NT2/D1 (cell line): ENCODE data around the gene MYORG.

Experiments used
- DNase-seq: peaks from one replicate; pipeline ENCODE4 v3.0.0-alpha.2; 2011; ENCODE audit warnings: low read depth, low spot score
- H3K27me3 ChIP-seq: 2 replicates; pipeline ENCODE4 v1.6.0; 2011; ENCODE audit warnings: mild to moderate bottlenecking; ENCODE audit not compliant: insufficient read length, insufficient read depth
- H3K36me3 ChIP-seq: 2 replicates; pipeline ENCODE4 v1.6.1; 2011; ENCODE audit warnings: mild to moderate bottlenecking, low read length, mixed read lengths; ENCODE audit not compliant: insufficient read depth, insufficient read length
- H3K4me1 ChIP-seq: 2 replicates; pipeline ENCODE4 v1.5.1; 2011; ENCODE audit not compliant: insufficient read depth, insufficient read length
- H3K4me3 ChIP-seq: 2 replicates; pipeline ENCODE4 v1.5.1; 2011; ENCODE audit warnings: low read depth; ENCODE audit not compliant: insufficient read length
- H3K9ac ChIP-seq: 2 replicates; pipeline ENCODE4 v1.6.0; 2011; ENCODE audit warnings: low read depth; ENCODE audit not compliant: insufficient read length
- H3K9me3 ChIP-seq: 2 replicates; pipeline ENCODE4 v1.5.1; 2011; ENCODE audit warnings: mild to moderate bottlenecking, low read length; ENCODE audit not compliant: insufficient read depth
- SUZ12 ChIP-seq: IDR thresholded peaks from 2 replicates; pipeline ENCODE4 v1.6.1; 2011; ENCODE audit not compliant: insufficient read length, insufficient read depth; ENCODE audit errors: extremely low read depth
- YY1 ChIP-seq: IDR thresholded peaks from 2 replicates; pipeline ENCODE4 v1.6.1; 2011; ENCODE audit not compliant: insufficient read length, insufficient read depth
- ZNF274 ChIP-seq: IDR thresholded peaks from 2 replicates; pipeline ENCODE4 v1.6.1; 2011; ENCODE audit warnings: mild to moderate bottlenecking, low read depth, low read length

MYORG gene

GRCh38 chr9:34335376-34335775 lies 41.3 kb downstream of the MYORG start:
- TF ChIP-seq YY1 (no peak), ZNF274 (no peak), SUZ12 (no peak)
- DNase-seq: no peak
- Histone ChIP-seq H3K36me3 (peaks cover 22% of the 10 kb centered on the region), H3K9me3 (no peaks in the 10 kb centered on the region), H3K4me3 (no peak overlapping the region), H3K9ac (no peak overlapping the region), H3K27me3 (no peaks in the 10 kb centered on the region), H3K4me1 (peaks cover 4% of the 10 kb centered on the region)

- Histone ChIP-seq H3K36me3 (peaks cover 18% of the 10 kb centered on the region), H3K9ac (peak overlapping the region; percentile 1), H3K4me3 (no peak overlapping the region), H3K4me1 (peaks cover 4% of the 10 kb centered on the region), H3K27me3 (no peaks in the 10 kb centered on the region), H3K9me3 (no peaks in the 10 kb centered on the region)
- no peak for DNase-seq
- no peak for TF ChIP-seq ZNF274
- TF ChIP-seq SUZ12: no peak
- TF ChIP-seq YY1: no peak
These were observed 41.8 kb downstream of the MYORG start for GRCh38 chr9:34334916-34335315.

GRCh38 chr9:34334337-34334824 lies 42.3 kb downstream of the MYORG start:
- H3K9me3 ChIP-seq: no peaks in the 10 kb centered on the region
- H3K4me3 ChIP-seq: no peak overlapping the region
- no peaks in the 10 kb centered on the region for H3K27me3 ChIP-seq
- peak; percentile 69 for DNase-seq
- TF ChIP-seq ZNF274 (no peak), SUZ12 (no peak), YY1 (no peak)
- peak overlapping the region; percentile 1 for H3K9ac ChIP-seq
- H3K36me3 ChIP-seq: peaks cover 15% of the 10 kb centered on the region
- H3K4me1 ChIP-seq: peaks cover 4% of the 10 kb centered on the region

- DNase-seq: no peak
- no peaks in the 10 kb centered on the region for H3K9me3 ChIP-seq
- peaks cover 9% of the 10 kb centered on the region for H3K36me3 ChIP-seq
- peaks cover 4% of the 10 kb centered on the region for H3K4me1 ChIP-seq
- no peak for TF ChIP-seq YY1
- no peak for TF ChIP-seq ZNF274
- TF ChIP-seq SUZ12: no peak
- no peak overlapping the region for H3K4me3 ChIP-seq
- H3K27me3 ChIP-seq: no peaks in the 10 kb centered on the region
- no peak overlapping the region for H3K9ac ChIP-seq
These were observed 42.9 kb downstream of the MYORG start for GRCh38 chr9:34333836-34334235.

GRCh38 chr9:34332076-34332964 lies 44.4 kb downstream of the MYORG start:
- peak; percentile 30 for DNase-seq
- peaks cover 4% of the 10 kb centered on the region for H3K4me1 ChIP-seq
- TF ChIP-seq YY1 (no peak), ZNF274 (no peak), SUZ12 (no peak)
- H3K9me3 ChIP-seq: no peaks in the 10 kb centered on the region
- no peak overlapping the region for H3K4me3 ChIP-seq
- H3K27me3 ChIP-seq: no peaks in the 10 kb centered on the region
- no peak overlapping the region for H3K9ac ChIP-seq
- H3K36me3 ChIP-seq: peaks cover 4% of the 10 kb centered on the region

GRCh38 chr9:34331196-34331595 lies 45.5 kb downstream of the MYORG start:
- H3K9me3 ChIP-seq: no peaks in the 10 kb centered on the region
- peaks cover 4% of the 10 kb centered on the region for H3K36me3 ChIP-seq
- no peak overlapping the region for H3K4me3 ChIP-seq
- H3K9ac ChIP-seq: no peak overlapping the region
- DNase-seq: no peak
- no peaks in the 10 kb centered on the region for H3K27me3 ChIP-seq
- H3K4me1 ChIP-seq: peaks cover 4% of the 10 kb centered on the region
- TF ChIP-seq SUZ12: no peak
- TF ChIP-seq ZNF274: no peak
- TF ChIP-seq YY1: no peak

- Histone ChIP-seq H3K36me3 (no peaks in the 10 kb centered on the region), H3K9ac (peak within 1 kb of the TSS; percentile 98), H3K4me3 (peak within 1 kb of the TSS; percentile 94), H3K9me3 (no peaks in the 10 kb centered on the region), H3K27me3 (no peaks in the 10 kb centered on the region), H3K4me1 (no peaks in the 10 kb centered on the region)
- peak; percentile 99 for DNase-seq
- TF ChIP-seq ZNF274: no peak
- no peak for TF ChIP-seq SUZ12
- no peak for TF ChIP-seq YY1
These were observed 47.5 kb downstream of the MYORG start, which contains the start of the genes KIF24 and NUDT2 for GRCh38 chr9:34328987-34329832. Gene KIF24 (minus strand): TSS chr9:34329268. CDS start chr9:34311346, 17,922 bp downstream. Gene NUDT2 (plus strand): TSS chr9:34329569. CDS start chr9:34339040, 9,471 bp downstream.
